ENCODE data around the gene MYOF. TPM values are rescaled to one million over a fixed set of nuclear protein-coding genes. Genes with fewer than 3 reads are reported as not detected.

Gene MYOF
- total and polyA plus RNA-seq, 10 of the 15 experiments (the other 5 are each of a cell fraction or from before 2014, with no cell fraction given) = 0.02 to 0.59 (median 0.17) TPM

DNA sequence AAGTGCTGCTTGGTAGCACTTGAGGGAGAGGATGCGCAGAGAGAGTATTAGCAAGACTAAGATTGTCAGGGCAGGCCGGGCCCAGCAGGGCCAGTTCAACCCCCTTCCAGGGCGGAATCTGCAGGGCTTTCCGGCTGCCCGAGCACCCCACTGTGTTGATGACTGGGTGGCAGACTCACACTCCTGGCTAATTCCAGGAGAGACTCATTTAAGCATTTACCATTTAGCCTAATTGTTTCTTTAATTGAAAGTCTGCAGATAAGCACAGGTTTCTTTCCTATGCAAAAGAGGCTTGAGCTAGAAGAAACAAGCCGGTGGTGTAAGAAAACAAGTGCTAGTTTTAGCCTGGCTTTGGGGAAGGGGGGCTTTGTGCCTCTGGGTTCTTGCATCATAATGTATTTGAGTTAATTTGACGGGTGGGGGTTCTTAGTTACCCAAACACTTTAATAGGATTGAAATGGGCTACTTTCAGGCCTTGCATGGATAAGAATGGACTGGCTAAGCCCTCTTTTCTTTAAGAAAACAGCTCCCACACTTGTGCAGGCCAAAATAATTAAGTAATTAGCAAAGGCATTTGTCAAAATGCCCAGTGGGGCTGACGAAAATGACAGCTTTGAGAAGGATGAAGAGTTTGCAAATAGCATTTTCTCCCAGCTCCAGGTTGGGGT lies 201.3 kb downstream of the MYOF start (continued):
- TF ChIP-seq, protein P1, sequence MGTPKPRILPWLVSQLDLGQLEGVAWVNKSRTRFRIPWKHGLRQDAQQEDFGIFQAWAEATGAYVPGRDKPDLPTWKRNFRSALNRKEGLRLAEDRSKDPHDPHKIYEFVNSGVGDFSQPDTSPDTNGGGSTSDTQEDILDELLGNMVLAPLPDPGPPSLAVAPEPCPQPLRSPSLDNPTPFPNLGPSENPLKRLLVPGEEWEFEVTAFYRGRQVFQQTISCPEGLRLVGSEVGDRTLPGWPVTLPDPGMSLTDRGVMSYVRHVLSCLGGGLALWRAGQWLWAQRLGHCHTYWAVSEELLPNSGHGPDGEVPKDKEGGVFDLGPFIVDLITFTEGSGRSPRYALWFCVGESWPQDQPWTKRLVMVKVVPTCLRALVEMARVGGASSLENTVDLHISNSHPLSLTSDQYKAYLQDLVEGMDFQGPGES (IDR thresholded peaks at IDR 0.05) = no peak
- no peak for TF ChIP-seq KDM1A (IDR thresholded peaks at IDR 0.05; ENCODE audit: borderline replicate concordance)
- no peak for TF ChIP-seq RUNX3 (IDR thresholded peaks at IDR 0.05; ENCODE audit: low read length)
- TF ChIP-seq POLR2AphosphoS2 (IDR thresholded peaks at IDR 0.05; ENCODE audit: low read depth, low read length) = no peak
- no peak for TF ChIP-seq SIX5 (IDR thresholded peaks at IDR 0.05; ENCODE audit: low read depth, low read length, severe bottlenecking)
- TF ChIP-seq TCF7 (IDR thresholded peaks at IDR 0.05; ENCODE audit: borderline replicate concordance) = no peak

- no peaks in the 10 kb centered on the region for H3K79me2 ChIP-seq (ENCODE audit: control insufficient read depth, insufficient read depth, low read length)
- no peaks in the 10 kb centered on the region for H3K4me1 ChIP-seq (ENCODE audit: control insufficient read depth, insufficient read depth, low read length)
- RAD21 ChIA-PET (ENCODE audit: unreplicated experiment) = interaction anchor here (0.6 kb wide), 1 partner anchor 191 kb away, joined by 3 read pairs; no protein-coding TSS in a partner anchor
- in situ Hi-C loops (cut with MboI) (no loop called here), intact Hi-C loops (cut with micrococcal nuclease; ENCODE audit: unreplicated experiment) (no loop called here)
- SMC1A ChIA-PET (ENCODE audit: uncharacterized antibody, unreplicated experiment) = interaction anchor here (0.6 to 1.1 kb wide), 2 partner anchors 16 to 164 kb away, joined by 3 read pairs; no protein-coding TSS in a partner anchor
- H3K27ac ChIP-seq (ENCODE audit: control insufficient read depth, insufficient read depth) = no peak overlapping the region
- H3K27me3 ChIP-seq (replicated peaks in 1 of 2; ENCODE audit: control insufficient read depth in 2 of 2, insufficient read depth in 2 of 2, low read length in 1 of 2) = no peaks in the 10 kb centered on the region; a peak in 1 of 4 replicates
- no peak for ATAC-seq
- no peaks in the 10 kb centered on the region for H3K36me3 ChIP-seq (ENCODE audit: control insufficient read depth in 2 of 2, insufficient read depth in 2 of 2, low read length in 1 of 2)
- no peak for DNase-seq (ENCODE audit: low read depth, low spot score)
- H2AFZ ChIP-seq (ENCODE audit: control insufficient read depth, low read depth, low read length) = no peak overlapping the region
- H3K4me2 ChIP-seq (ENCODE audit: control insufficient read depth, insufficient read depth) = no peak overlapping the region
- WGBS (ENCODE audit: insufficient coverage, insufficient replicate concordance, low lambda C conversion rate, missing lambda C conversion rate) = 48% methylated on average over 6 of the region's 6 CpGs
- FAIRE-seq = no peak
- no peaks in the 10 kb centered on the region for H4K20me1 ChIP-seq (ENCODE audit: control insufficient read depth, insufficient read depth)
- no peak overlapping the region for H3K4me3 ChIP-seq
- H3K9me3 ChIP-seq (replicated peaks; ENCODE audit: control insufficient read depth, insufficient read depth, low read length) = peaks cover 6% of the 10 kb centered on the region; the same call in 1 of the 3 replicates
- POLR2A ChIA-PET = no interaction called here
- CTCF ChIA-PET = interaction anchor here (1.4 kb wide), 1 partner anchor 164 kb away, joined by 4 read pairs; no protein-coding TSS in a partner anchor
- no TSS peak for BruUV-seq (replicated peaks)
- H3K9ac ChIP-seq (ENCODE audit: control insufficient read depth, insufficient read depth, low read length) = no peak overlapping the region
- TF ChIP-seq EP300 (IDR thresholded peaks at IDR 0.05; ENCODE audit: borderline replicate concordance in 1 of 2, control insufficient read depth in 1 of 2, low read depth in 2 of 2, low read length in 2 of 2) (no peak), EGR1 (IDR thresholded peaks at IDR 0.05; ENCODE audit: borderline replicate concordance in 1 of 2, low read depth in 2 of 2, low read length in 2 of 2) (no peak), CBX3 (IDR thresholded peaks at IDR 0.05; ENCODE audit: borderline replicate concordance, low read depth) (no peak), CHD4 (IDR thresholded peaks at IDR 0.05) (no peak), SMC3 (IDR thresholded peaks at IDR 0.05; ENCODE audit: borderline replicate concordance, low read length) (no peak), ZNF274 (IDR thresholded peaks at IDR 0.05; ENCODE audit: insufficient read depth, insufficient read length) (no peak), SRF (IDR thresholded peaks at IDR 0.05; ENCODE audit: low read depth in 2 of 2, low read length in 2 of 2) (no peak), DPF2 (IDR thresholded peaks at IDR 0.05) (no peak), LARP7 (IDR thresholded peaks at IDR 0.05) (no peak)
- TF ChIP-seq, protein P2, sequence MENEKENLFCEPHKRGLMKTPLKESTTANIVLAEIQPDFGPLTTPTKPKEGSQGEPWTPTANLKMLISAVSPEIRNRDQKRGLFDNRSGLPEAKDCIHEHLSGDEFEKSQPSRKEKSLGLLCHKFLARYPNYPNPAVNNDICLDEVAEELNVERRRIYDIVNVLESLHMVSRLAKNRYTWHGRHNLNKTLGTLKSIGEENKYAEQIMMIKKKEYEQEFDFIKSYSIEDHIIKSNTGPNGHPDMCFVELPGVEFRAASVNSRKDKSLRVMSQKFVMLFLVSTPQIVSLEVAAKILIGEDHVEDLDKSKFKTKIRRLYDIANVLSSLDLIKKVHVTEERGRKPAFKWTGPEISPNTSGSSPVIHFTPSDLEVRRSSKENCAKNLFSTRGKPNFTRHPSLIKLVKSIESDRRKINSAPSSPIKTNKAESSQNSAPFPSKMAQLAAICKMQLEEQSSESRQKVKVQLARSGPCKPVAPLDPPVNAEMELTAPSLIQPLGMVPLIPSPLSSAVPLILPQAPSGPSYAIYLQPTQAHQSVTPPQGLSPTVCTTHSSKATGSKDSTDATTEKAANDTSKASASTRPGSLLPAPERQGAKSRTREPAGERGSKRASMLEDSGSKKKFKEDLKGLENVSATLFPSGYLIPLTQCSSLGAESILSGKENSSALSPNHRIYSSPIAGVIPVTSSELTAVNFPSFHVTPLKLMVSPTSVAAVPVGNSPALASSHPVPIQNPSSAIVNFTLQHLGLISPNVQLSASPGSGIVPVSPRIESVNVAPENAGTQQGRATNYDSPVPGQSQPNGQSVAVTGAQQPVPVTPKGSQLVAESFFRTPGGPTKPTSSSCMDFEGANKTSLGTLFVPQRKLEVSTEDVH (IDR thresholded peaks at IDR 0.05; ENCODE audit: low read depth, partially characterized antibody) = no peak
- TF ChIP-seq, protein P3, sequence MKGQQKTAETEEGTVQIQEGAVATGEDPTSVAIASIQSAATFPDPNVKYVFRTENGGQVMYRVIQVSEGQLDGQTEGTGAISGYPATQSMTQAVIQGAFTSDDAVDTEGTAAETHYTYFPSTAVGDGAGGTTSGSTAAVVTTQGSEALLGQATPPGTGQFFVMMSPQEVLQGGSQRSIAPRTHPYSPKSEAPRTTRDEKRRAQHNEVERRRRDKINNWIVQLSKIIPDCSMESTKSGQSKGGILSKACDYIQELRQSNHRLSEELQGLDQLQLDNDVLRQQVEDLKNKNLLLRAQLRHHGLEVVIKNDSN (IDR thresholded peaks at IDR 0.05; ENCODE audit: borderline replicate concordance, extremely low read length, insufficient read depth, low read depth, low read length) = no peak
Observed at GRCh38 chr10:93280121-93280698, 201.9 kb downstream of the MYOF start.

All from GM12878 (cell line).